RWPE2 (cell line): ENCODE measurements around the gene RPL10.

Experiments
- ATAC-seq: fragments of 200-7000 bp; cut with Tn5 transposase; 3 replicates; pipeline ENCODE4 v1.9.1; 2021; ENCODE audit warnings: low read depth
- DNase-seq: peaks from one replicate; pipeline ENCODE4 v3.0.0-alpha.2; 2020; ENCODE audit warnings: low spot score
- H3K27ac ChIP-seq: fragments of 450-650 bp; 2 replicates; pipeline ENCODE4 v1.5.1; 2017; ENCODE audit warnings: mild to moderate bottlenecking; ENCODE audit not compliant: poor library complexity, severe bottlenecking
- H3K27me3 ChIP-seq: fragments of 250-450 bp; sonication (Bioruptor Pico); 2 replicates; pipeline ENCODE4 v1.5.1; 2021; ENCODE audit warnings: mild to moderate bottlenecking, moderate library complexity; ENCODE audit not compliant: insufficient read depth, poor library complexity, severe bottlenecking
- H3K36me3 ChIP-seq: fragments of 250-450 bp; sonication (Bioruptor Pico); 2 replicates; pipeline ENCODE4 v1.5.1; 2020; ENCODE audit warnings: low read depth, mild to moderate bottlenecking, moderate library complexity
- H3K4me1 ChIP-seq: fragments of 250-450 bp; sonication (Bioruptor Pico); 2 replicates; pipeline ENCODE4 v1.5.1; 2021; ENCODE audit warnings: mild to moderate bottlenecking, moderate library complexity; ENCODE audit not compliant: insufficient read depth, poor library complexity, severe bottlenecking
- H3K4me3 ChIP-seq: fragments of 250-450 bp; sonication (Bioruptor Pico); 2 replicates; pipeline ENCODE4 v1.5.1; 2021; ENCODE audit warnings: mild to moderate bottlenecking, moderate library complexity; ENCODE audit not compliant: severe bottlenecking
- H3K9me3 ChIP-seq: fragments of 250-450 bp; sonication (Bioruptor Pico); 2 replicates; pipeline ENCODE4 v1.5.1; 2021; ENCODE audit warnings: mild to moderate bottlenecking, moderate library complexity; ENCODE audit not compliant: severe bottlenecking
- CTCF ChIP-seq: fragments of 450-650 bp; IDR thresholded peaks from one replicate; pipeline ENCODE4 v1.5.1; 2017; ENCODE audit warnings: mild to moderate bottlenecking, moderate library complexity; ENCODE audit not compliant: poor library complexity, severe bottlenecking

RPL10 gene

GRCh38 chrX:154408659-154409221, 10.6 kb downstream of the RPL10 start:
- Histone ChIP-seq H3K27me3 (no peaks in the 10 kb centered on the region), H3K36me3 (0 out of 2 replicates have a peak, but pooled peaks cover 7% of the 10 kb centered on the region), H3K4me3 (peak overlapping the region; percentile 33), H3K9me3 (no peaks in the 10 kb centered on the region), H3K4me1 (peaks cover 3% of the 10 kb centered on the region), H3K27ac (peak overlapping the region; percentile 88)
- DNase-seq = no peak
- ATAC-seq = peak; percentile 14
- TF ChIP-seq CTCF = no peak

- Histone ChIP-seq H3K27me3 (no peaks in the 10 kb centered on the region), H3K4me3 (peak within 1 kb of the TSS; percentile 33), H3K36me3 (0 out of 2 replicates have a peak, but pooled peaks cover 12% of the 10 kb centered on the region), H3K9me3 (no peaks in the 10 kb centered on the region), H3K27ac (peak within 1 kb of the TSS; percentile 88), H3K4me1 (peaks cover 3% of the 10 kb centered on the region)
- peak; percentile 92 for DNase-seq
- TF ChIP-seq CTCF = no peak
- ATAC-seq = peak; percentile 88
Measured at GRCh38 chrX:154409222-154409871, 11.2 kb downstream of the RPL10 start, which contains the start of gene DNASE1L1. TSS of gene DNASE1L1 (minus strand) at chrX:154409254. CDS start at chrX:154405568, 3,686 bp downstream.

- no peak for DNase-seq
- Histone ChIP-seq H3K36me3 (0 out of 2 replicates have a peak, but pooled peaks cover 12% of the 10 kb centered on the region), H3K9me3 (no peaks in the 10 kb centered on the region), H3K4me1 (peaks cover 3% of the 10 kb centered on the region), H3K27ac (peak overlapping the region; percentile 88), H3K27me3 (no peaks in the 10 kb centered on the region), H3K4me3 (peak overlapping the region; percentile 91)
- no peak for TF ChIP-seq CTCF
- peak; percentile 49 for ATAC-seq
Measured at GRCh38 chrX:154411981-154412340, 13.8 kb downstream of the RPL10 start.

GRCh38 chrX:154412468-154412867, 14.3 kb downstream of the RPL10 start:
- Histone ChIP-seq H3K36me3 (0 out of 2 replicates have a peak, but pooled peaks cover 12% of the 10 kb centered on the region), H3K27ac (peak overlapping the region; percentile 88), H3K4me3 (peak overlapping the region; percentile 91), H3K9me3 (no peaks in the 10 kb centered on the region), H3K27me3 (no peaks in the 10 kb centered on the region), H3K4me1 (peaks cover 3% of the 10 kb centered on the region)
- DNase-seq (no peak), ATAC-seq (0 out of 3 replicates have a peak, but pooled peaks have one; percentile 1)
- TF ChIP-seq CTCF = no peak

- ATAC-seq = no peak
- Histone ChIP-seq H3K27ac (peak overlapping the region; percentile 88), H3K36me3 (0 out of 2 replicates have a peak, but pooled peaks cover 12% of the 10 kb centered on the region)
Measured at GRCh38 chrX:154413142-154413541, 15.0 kb downstream of the RPL10 start.

More at GRCh38 chrX:154413142-154413541, 15.0 kb downstream of the RPL10 start:
- Histone ChIP-seq H3K4me3 (no peak overlapping the region), H3K4me1 (peaks cover 3% of the 10 kb centered on the region), H3K9me3 (no peaks in the 10 kb centered on the region), H3K27me3 (no peaks in the 10 kb centered on the region)
- TF ChIP-seq CTCF = no peak
- DNase-seq = no peak
